GM06990 (cell line): ENCODE data around the gene TLCD3A.
"Not testable (repeated sequence)": the region's sequence is repeated elsewhere in the genome, so short reads cannot be mapped to it uniquely, and the experiment has no call there.

ENCODE experiments used
- DNase-seq: peaks from one replicate; pipeline ENCODE4 v3.0.0-alpha.2; 2011; ENCODE audit not compliant: insufficient read length; ENCODE audit errors: extremely low read depth
- H3K27me3 ChIP-seq: replicated peaks from 2 replicates; pipeline ENCODE4 v1.6.0; 2011; ENCODE audit warnings: low read length; ENCODE audit not compliant: control insufficient read depth, insufficient read depth
- H3K36me3 ChIP-seq: 2 replicates; pipeline ENCODE4 v1.5.1; 2011; ENCODE audit warnings: low read length; ENCODE audit not compliant: control insufficient read depth, insufficient read depth
- H3K4me3 ChIP-seq: replicated peaks from 2 replicates; pipeline ENCODE4 v1.5.1; 2011; ENCODE audit warnings: low read depth, mild to moderate bottlenecking, control low read depth, low read length
- CTCF ChIP-seq: IDR thresholded peaks from 2 replicates; pipeline ENCODE4 v1.5.1; 2011; ENCODE audit warnings: low read length, control low read depth, mild to moderate bottlenecking, inconsistent platforms; ENCODE audit not compliant: insufficient read depth, poor library complexity, severe bottlenecking

Gene TLCD3A

GRCh38 chr17:752002-752619 lies 19.7 kb downstream of the TLCD3A start, which contains the start of gene GEMIN4:
TSS of gene GEMIN4 (minus strand) at chr17:752264. CDS start at chr17:752142, 122 bp downstream.
- Histone ChIP-seq H3K36me3 (peaks cover 15% of the 10 kb centered on the region), H3K4me3 (peak within 1 kb of the TSS; percentile 69), H3K27me3 (no peaks in the 10 kb centered on the region)
- DNase-seq = peak; percentile 97
- peak; percentile 95 for TF ChIP-seq CTCF

GRCh38 chr17:752620-753219 lies 20.3 kb downstream of the TLCD3A start:
- Histone ChIP-seq H3K27me3 (no peaks in the 10 kb centered on the region), H3K36me3 (peaks cover 10% of the 10 kb centered on the region), H3K4me3 (peak overlapping the region; percentile 69)
- TF ChIP-seq CTCF = no peak
- DNase-seq = no peak

GRCh38 chr17:753418-753817 lies 21.0 kb downstream of the TLCD3A start:
- no peak for TF ChIP-seq CTCF
- DNase-seq = no peak
- H3K4me3 ChIP-seq = no peak overlapping the region
- no peaks in the 10 kb centered on the region for H3K27me3 ChIP-seq
- peaks cover 6% of the 10 kb centered on the region for H3K36me3 ChIP-seq

- H3K27me3 ChIP-seq, H3K4me3 ChIP-seq, DNase-seq, H3K36me3 ChIP-seq: not testable (repeated sequence)
These were observed 23.0 kb downstream of the TLCD3A start for GRCh38 chr17:755319-755961.

GRCh38 chr17:756010-756567 lies 23.7 kb downstream of the TLCD3A start:
- H3K4me3 ChIP-seq, H3K36me3 ChIP-seq, DNase-seq, H3K27me3 ChIP-seq: not testable (repeated sequence)

- TF ChIP-seq CTCF = no peak
- H3K36me3 ChIP-seq = peaks cover 7% of the 10 kb centered on the region
- no peaks in the 10 kb centered on the region for H3K27me3 ChIP-seq
- no peak overlapping the region for H3K4me3 ChIP-seq
- no peak for DNase-seq
These were observed 27.6 kb downstream of the TLCD3A start for GRCh38 chr17:759964-760363.
